ENCODE measurements around the gene SPTB.

Gene SPTB

DNA sequence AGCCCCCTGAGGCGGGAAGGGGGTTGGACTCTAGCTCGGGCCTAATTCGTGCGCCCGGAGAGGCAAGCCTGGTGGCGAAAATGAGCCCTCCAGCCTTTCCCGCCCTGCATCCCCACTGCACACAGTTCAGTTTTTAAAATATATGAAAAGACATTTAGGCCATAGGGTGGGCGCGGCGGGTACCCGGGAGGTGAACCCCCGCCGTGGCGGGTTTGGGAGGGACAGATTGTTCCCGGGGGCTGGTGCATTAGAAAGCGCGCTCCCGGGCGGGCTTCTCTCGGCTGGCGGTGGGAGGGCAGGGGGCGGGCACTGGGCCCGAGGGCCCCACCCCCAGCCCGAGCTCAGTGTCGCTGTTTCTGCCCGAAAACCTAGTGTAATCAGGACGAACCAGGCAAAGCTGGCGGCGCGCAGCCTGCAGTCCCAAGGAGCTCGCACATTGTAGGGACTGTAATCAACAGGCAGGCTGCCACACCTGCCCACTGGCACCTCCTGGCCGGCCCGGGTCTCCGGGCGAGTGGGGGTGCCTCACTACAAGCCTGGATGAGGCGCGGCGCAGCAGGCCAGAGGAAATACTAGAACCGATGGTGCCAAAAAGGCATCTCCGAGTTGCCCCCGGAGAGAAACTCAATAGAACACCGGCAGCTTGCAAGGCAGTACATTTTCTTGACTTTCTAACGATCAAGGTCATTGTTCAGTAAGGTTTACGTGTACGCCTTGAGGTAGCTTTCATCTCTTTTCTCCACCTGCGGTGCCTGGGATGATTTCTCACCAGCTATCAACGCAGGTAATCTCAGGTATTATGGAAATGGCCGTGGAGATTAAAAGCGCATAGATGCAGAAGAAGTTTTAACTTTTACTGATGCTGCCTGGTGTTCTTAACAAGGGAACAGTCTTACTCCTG, 764 bp upstream of the SPTB start:
- no peak for DNase-seq

DNA sequence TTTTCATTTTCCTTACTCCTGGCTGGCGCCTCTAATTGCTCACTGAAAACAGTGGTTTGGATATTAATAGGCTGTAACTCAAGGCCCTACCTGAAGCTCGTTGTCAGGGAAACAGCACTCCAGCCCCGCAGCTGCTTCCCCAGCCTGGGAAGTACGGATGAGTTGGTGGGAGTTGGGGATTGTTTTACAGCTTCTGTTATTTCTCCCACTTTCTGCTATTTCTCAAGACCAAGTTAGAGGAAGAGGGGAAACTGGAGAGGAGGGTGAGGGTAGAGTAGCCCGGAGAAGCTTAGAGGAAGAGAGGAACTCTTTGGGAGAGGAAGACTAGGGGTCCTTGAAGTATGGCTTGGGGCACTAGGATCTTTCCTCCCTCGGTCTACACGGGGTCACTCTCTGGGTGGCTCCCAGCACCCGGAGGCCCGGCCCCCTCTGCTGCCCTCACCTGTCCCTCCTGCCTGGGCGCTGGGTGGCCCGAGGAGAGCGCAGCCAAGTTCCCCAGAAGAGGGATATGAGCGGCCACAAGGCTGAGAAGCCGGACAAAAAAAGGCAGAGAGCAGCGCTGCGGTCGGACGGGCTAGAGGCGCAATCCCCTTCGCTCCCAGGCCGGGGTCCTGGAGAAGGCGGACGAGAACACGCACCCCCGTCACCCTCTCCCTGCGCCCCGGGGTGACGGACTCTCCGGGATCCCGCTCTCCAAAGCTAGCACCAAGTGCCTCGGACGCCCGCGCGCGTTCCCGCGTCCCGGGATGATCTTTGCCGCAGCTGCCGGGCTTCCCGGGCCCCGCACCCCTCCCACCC, 671 bp downstream of the SPTB start:
- DNase-seq = no peak

DNA sequence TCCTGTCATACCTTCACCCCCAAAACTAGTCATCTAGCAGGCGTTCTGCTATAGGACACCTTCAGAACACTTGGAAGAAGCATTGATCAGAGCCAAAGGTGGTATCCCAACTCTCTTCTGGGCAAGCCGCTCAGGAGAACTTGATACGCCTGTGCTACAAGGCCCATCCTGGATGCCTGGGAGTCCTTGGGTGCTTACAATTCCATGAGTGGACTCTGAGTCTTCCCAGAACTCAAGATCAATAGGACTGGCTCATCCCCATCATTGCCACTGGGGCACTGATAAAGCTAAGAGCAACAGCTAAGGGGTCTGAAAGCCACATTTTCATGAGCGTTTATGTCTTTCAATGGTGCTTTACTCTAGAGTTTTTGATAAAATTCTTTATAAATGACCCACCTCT, 1.9 kb downstream of the SPTB start:
- DNase-seq = no peak

DNA sequence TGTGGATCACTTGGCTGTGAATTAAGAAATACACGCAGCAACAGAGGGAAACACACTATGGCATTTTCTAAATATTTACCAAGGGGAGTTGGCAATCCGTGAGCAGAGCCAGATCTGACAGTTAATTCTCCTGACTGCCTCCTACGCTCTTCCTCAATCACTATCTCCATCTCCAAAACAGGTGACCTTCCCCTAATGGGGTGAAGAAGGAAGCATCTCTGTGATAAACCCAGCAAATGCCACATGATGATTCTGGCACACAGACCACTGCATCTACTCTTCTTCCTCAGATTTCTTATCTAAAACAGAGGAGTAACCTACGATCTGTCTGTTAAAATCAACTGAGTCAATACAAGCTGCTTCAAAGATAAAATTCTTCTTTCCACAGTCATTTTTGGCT, 4.4 kb downstream of the SPTB start:
- DNase-seq = no peak

DNA sequence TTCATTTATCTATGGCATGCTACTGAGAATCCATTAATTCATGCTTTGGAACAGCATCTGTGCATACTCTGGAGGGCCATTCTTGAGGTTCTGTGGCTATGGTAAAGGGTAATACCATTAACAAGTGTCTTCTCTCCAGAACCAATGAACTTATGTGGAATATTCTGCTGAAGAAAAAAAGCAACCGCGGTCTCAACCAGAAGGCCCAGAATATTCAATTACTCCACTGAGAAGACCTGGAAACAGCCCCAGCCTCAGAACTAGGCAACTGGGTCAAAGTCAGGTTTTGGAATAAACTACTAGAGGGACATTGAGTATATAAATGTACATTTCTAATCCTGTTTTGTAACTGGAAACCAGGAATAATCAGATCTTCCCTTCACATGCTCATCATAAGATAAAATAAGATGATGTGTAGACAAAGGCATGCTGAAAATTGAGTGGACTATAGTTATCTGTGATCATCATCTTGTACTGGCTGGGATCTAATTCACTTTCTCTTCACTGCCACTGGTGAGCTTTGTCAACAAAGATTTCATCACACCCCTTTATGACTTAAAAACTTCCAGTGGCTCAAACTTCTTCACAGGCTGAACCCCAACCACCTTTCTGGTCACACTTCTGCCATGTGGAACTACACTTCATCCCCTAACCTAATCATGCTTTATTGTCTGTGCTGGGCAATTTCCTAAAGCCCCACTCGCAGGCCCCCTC, 6.0 kb downstream of the SPTB start:
- no peak for DNase-seq

DNA sequence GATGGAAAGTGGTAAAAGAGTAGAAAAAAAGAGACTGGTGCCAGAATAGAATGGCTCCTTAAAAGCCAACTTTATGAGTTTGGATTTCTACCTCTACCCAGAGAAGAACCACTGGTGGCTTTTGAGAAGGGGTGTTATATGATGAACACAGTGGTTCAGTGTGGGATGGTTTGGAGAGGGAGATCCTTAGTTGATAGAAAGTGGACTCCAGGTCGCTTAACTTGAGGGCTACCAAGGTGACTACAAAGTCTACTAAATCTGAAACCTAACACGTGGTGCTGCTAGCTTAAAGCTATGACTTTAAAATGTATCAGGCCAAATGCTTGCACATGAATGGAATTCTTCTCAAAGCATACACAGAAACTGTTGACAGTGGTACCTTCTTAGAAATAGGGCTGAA, 8.4 kb downstream of the SPTB start:
- DNase-seq = no peak

DNA sequence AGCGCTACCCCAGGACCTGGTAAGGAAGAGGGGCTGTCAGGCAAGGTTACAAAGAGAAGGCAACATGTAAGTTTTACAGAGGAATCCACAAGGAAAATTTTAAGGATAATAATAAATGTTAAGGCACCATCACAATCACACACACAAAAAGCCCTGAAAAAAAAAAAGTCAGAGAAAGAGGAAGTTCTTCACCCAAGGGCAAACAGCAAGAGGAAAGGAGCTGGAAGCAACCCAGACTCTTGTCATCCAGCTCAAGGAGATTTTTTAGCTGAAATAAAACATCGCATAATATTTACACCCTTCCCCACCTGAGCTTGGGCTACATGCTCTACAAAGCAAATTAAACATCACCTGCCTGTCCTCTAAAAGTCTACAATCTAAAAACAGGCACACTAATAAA, 9.5 kb downstream of the SPTB start:
- no peak for DNase-seq

DNA sequence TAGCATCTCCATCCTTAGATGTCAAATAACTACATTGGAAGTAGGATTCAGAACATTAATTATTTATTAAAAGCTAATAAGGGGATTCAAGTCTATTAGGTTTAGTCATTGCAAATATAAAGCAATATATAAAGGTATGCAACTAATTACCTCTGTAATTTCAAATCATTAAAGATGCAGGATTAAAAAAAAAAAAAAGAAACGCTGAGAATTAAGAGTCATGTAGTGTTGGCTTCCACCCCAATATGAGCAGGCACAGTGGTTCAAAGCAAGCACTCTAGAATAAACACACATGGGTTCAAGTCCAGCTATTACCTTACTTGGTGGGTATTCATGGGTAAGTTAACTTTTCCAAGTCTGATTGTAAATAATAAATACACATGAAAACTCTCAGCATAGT, 10.9 kb downstream of the SPTB start:
- DNase-seq = no peak

DNA sequence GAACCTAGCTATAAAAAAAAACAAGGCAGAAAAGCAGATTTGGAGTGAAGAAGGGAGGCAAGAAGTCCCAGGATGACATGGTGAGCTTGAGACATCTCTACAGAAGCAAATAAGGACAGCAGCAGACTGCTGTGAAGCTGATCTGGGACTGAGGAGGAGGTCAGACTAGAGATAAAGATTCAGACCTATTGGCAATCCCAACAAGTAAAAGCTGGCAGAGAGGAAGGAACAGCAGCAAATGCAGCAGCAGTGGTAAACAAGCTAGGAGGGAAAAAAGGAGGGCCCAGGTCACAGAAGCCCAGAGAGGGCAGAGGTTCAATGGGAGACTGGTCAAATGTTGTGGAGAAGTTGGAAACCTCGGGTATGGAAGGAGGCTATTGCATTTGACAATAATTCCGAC, 11.3 kb downstream of the SPTB start:
- no peak for DNase-seq

DNA sequence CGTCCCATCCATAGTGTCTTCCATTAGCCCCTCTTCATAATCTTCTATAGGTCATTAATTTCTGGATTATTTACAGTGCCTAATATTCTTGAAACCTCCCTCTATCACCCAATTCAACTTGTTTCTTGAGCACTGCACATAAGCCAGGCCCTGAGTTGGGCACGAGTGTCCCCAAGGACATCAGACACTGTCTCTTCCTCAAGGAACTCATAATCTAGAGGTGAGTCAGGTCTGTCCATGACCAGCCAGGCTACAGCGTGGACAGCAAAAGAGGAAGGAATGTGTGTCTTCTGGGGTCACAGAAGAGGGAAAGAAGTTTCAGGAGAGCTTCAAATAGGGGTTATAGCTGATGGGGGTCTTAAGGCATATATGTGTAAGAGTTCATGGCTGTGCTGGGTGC, 12.5 kb downstream of the SPTB start:
- no peak for DNase-seq

DNA sequence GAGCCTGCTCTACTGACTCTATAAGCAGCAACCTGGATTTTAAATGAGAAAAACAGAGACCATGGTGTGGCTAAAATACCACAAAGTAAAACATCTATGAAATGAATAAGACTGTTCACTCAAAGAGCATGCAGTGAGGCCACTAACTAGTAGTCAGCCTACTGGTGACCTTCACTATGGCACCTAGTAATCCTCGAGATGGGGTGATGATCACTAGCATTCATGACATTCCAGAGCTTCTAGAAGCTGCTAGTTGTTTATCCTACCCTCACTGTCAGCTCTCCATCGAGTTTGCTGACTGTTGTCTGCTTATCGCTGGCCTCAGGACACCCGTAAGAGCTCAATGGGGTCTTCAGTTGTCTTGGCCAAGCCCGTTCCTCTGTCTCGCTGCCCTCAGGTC, 13.7 kb downstream of the SPTB start:
- no peak for DNase-seq

DNA sequence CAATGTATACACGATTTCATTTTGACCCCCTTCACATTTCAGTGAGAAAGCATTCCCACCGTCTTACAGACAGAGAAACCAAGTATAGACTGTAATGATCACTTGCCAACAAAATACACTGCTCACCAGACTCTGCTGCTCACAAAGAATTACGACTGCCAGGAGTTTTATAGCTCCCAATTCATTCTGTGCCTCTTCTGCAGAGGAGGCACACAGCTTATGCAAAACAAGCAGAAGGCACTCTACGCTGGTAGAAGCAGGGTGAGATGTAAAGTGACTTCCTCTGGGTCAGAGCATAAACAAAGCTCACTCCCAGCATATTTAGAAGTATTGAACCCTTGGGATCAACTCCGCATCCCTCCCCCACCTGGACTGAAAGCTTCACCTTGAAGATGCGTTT, 14.6 kb downstream of the SPTB start:
- DNase-seq = no peak

DNA sequence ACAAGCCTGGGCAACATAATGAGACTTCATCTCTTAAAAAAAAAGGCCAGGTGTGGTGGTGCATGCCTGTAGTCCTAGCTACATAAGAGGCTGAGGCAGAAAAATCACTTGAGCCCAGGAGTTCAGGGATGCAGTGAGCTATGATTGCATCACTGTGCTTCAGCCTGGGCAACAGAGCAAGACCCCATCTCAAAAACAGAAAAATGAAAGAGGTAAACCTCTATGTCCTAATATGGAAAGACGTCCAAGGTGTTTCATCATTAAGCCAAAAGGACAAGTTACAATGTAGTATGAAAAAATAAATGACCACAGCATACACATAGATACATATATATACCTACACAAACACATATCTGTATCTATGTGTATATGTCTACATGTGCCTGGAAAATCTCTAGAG, 15.4 kb downstream of the SPTB start:
- no peak for DNase-seq

DNA sequence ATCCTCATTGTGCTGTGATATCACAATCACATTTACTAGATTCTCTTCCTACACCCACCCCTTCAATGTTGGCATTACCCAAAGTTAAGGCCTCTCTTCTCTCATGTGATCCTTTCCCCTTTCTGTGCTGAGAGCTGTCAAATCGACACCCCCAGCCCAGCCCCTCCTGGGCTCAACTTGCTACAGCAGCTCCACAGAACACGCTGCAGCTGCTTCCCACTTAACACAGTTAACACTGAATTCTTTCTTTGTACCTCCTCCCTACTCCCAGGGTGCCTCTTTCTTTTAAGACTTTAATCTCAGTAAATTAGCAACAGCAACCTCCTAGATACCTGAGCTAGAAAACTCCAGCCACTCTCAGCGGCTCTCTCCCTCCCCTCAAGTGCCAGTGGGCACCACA, 17.8 kb downstream of the SPTB start:
- no peak for DNase-seq

DNA sequence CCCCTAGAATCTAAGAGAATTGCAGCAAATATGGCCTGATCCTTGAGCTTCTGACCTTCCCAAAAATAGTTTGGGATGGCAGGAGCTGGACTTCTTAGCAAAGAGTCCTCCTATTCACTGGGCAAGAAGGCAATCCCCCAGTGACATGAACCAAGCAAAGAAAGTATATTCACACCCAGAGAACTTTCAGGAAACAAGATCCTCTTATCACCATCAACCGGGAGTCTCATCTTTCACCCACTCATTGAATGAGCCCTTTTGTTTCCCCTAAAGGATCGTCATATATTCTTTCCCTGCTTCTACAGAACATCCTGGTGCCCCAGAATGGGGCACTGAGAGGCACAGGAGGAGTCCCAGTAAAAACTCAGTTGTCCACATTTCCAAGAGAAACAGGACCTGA, 19.7 kb downstream of the SPTB start:
- DNase-seq = no peak

DNA sequence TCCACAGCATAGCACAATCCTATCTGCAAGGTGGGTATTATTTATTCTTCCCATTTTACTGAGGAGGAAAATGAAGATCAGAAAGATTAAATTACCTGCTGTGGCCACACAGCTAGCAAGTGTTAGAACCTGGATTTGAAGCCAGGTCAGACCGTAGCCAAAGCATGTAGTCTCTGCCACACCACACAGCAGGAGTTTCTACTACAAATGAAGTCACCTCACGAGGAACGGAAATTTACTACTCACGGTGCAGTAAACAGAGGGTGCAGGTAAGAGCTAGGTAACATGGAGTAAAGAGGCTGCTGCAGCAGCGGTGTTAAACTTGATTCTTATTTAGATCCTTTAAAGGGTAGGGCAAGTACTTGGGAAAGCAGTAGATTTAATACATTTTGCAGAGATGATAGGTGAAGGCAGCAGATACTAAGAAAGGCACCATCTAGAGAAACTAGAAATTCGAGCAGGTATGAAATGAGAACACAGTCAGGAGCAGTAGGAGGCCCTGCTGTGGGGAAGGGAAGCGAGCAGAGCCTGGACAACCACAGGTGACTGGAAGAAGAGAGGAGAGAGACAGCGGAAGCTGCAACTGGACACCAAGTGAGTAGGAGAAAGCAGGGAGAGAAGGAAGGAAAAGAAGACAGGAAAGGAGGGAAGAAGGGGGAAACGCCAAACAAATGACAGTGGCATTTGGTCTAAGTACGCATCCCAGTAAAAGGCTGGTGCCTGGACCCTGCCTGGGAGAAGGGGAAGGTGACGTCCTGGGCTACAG, 21.5 kb downstream of the SPTB start:
- DNase-seq = no peak

DNA sequence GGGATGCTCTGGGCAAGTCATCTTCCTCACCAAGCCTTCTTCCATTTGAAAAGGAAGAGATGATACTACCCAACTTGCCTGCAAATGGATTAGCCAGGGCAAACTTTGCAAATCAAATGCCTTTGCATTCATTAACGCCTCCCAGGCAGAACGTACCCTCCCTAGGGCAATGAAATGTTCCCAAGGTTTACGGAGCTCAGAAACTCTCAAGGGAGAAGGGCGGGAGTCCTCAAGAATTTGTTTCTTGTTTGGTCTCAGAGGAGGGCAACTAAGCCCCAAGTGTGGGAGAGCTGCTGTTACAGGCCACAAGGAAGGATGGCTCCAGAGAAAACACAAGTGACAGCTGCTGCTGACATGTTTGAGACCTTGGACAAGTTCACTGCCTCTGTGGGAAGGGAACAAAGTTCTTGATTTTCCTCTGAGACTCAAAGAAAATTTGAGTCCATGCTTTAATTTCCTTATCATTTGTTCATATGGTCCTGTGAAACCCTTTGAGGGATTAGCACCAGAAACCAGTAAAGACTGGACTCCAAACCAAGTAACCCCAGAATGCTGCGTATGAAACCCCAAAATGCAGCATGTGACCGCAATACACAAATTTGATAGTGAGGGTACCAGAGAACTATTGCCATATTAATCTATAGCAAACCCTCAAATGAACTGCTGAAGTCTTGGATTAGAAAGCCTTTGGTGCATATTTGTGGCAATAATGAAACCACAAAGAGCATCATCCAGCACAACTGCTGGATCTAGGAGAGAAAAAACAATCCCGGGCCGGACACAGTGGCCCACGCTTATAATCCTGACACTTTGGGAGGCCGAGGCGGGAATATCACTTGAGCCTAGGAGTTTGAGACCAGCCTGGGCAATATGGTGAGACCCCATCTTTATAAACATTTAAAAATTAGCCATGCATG, 22.9 kb downstream of the SPTB start:
- DNase-seq = no peak

DNA sequence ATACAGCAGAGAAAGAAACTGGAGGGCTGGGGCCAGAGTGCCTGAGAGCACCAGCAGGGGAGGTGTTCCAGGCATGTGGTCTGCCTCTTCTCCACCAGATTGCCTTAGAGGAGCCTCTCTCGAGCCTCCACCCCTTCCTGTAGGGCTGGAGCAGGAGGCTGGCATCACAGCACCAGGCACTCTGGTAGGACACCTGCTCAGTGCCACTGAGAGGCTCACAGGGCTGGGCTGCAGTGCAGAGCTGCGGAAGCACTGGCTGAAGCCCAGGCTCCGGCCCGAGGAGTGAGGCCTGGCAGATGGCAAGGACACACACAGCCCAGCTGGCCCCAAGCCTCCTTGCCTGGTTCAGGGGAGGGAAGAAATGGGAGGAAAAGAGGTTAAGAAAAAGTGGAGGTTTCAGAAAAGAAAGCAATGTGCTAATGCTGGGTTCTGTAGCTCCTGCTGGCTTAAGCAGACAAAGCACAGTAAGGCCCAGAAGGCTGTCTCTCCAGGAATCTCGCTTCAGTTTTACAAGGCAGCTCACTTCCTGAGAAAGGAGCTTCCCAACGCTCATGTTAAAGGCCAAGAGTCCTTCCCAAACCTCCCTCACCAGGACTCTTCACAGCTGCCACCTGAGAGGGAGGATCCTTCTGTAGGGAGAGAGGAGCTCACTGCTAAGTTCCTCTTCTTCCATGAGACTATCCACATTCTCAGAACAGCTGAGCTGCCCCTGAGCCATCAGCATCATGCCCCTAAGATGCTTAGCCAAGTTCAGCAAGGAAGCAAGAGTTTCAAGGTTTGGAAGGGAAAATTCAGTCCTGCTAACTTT, 23.8 kb downstream of the SPTB start:
- DNase-seq = no peak

DNA sequence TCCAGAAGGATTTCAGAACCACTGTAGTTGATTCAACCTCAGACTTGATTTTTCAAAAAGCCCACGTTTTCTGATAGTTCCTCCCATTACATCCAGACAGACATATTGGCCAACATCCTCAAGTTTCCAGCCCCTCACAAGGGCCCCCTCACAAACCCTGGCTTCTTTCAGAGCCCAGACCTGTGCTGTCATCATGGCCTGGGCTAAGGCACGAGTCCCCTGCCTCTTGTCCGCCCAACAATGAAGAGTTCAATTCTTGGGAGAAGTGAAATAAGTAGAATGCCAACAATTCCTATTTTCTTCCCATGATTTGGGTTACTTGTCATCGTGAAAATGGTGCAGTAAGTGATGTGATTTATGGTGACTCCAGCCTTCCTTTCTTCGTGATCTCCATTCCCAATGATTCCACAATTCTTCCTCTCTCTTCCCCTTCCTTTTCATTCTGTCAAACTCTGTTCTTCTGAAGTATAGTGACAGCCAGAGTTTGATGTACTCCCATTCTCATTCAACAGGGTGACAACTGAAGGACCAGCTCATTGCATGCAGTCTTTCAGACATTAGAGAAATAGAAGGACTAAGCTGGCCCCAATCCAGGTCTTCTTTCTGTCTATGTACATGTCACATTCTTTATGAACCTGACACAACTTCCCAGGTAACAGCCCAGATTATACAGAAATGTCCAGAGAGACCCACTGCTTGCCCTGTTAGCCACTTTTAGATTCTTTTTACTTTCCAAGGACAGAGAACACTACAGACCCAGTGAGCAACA, 29.2 kb downstream of the SPTB start:
- no peak for DNase-seq

DNA sequence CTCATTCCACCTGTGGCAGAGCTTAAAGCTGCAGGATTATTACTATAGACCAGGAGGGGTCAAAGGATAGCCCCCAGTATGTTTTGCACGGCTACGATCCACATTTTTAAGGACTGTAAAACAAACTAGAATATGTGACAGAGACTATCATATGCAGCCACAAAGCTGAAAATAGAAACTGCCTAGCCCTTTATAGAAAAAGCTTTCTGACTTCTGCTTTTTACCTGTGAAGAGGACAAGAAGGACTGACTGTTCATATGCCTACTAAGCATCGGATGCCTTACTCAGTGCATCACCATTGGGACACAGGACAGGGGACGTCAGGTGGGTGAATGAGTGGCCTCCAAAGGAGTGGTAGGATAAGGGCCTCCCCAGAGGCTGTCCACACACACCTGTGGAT, 29.8 kb downstream of the SPTB start:
- no peak for DNase-seq
